CMK (cell line): ENCODE measurements around the gene SF3B5.
"Not testable (repeated sequence)": the region's sequence is repeated elsewhere in the genome, so short reads cannot be mapped to it uniquely, and the experiment has no call there.

Experiments used
- DNase-seq: peaks from one replicate; pipeline ENCODE4 v3.0.0-alpha.2; 2010; ENCODE audit warnings: low read depth

SF3B5 gene

GRCh38 chr6:144063744-144064401 is 31.5 kb downstream of the SF3B5 start:
- DNase-seq = peak; percentile 60

- DNase-seq = no peak
Measured at GRCh38 chr6:144063246-144063743, 32.1 kb downstream of the SF3B5 start.

GRCh38 chr6:144062786-144063185 is 32.6 kb downstream of the SF3B5 start:
- DNase-seq = no peak

- no peak for DNase-seq
Measured at GRCh38 chr6:144059139-144059538, 36.2 kb downstream of the SF3B5 start.

GRCh38 chr6:144055121-144055931 is 40.0 kb downstream of the SF3B5 start:
- no peak for DNase-seq

- DNase-seq = no peak
Measured at GRCh38 chr6:144053601-144054000, 41.8 kb downstream of the SF3B5 start.

- DNase-seq = no peak
Measured at GRCh38 chr6:144052488-144052887, 42.9 kb downstream of the SF3B5 start.

- no peak for DNase-seq
Measured at GRCh38 chr6:144049386-144049785, 46.0 kb downstream of the SF3B5 start.

GRCh38 chr6:144047688-144048087 is 47.7 kb downstream of the SF3B5 start:
- no peak for DNase-seq

GRCh38 chr6:144046672-144047071 is 48.7 kb downstream of the SF3B5 start:
- DNase-seq = not testable (repeated sequence)

- DNase-seq = not testable (repeated sequence)
Measured at GRCh38 chr6:144044989-144045388, 50.4 kb downstream of the SF3B5 start.
